PC-3 (cell line): ENCODE data around the gene RP2. TPM values are rescaled to one million over a fixed set of nuclear protein-coding genes. Genes with fewer than 3 reads are reported as not detected.

Source experiments
- ATAC-seq: fragments of 200-7000 bp; cut with Tn5 transposase; 2 replicates; pipeline ENCODE4 v1.9.1; 2020; ENCODE audit warnings: mild to moderate bottlenecking, moderate library complexity
- BruUV-seq: library from RNA; stranded (reverse); fragments of 400-500 nt; replicated peaks from 2 replicates; lab custom pipeline; 2021; lab: Mats Ljungman, UMichigan
- CTCF ChIA-PET: fragments of 300-600 bp; sonication (Branson Sonifier 250); formaldehyde crosslinking; loops from one replicate; lab custom pipeline; 2022; ENCODE audit warnings: antibody characterized with exemption; lab: Charles Lee
- POLR2A ChIA-PET: fragments of 300-600 bp; sonication (Branson Sonifier 250); formaldehyde crosslinking; loops from one replicate; lab custom pipeline; 2022; ENCODE audit warnings: antibody characterized with exemption; ENCODE audit not compliant: unreplicated experiment; lab: Charles Lee
- DNase-seq: peaks from one replicate; pipeline ENCODE4 v3.0.0-alpha.2; 2015
- H2AFZ ChIP-seq: fragments of 300-600 bp; sonication (generic); 2 replicates; pipeline ENCODE4 v1.6.0; 2016; ENCODE audit warnings: antibody characterized with exemption, low read length
- H3F3A ChIP-seq: fragments of 300-600 bp; sonication (generic); one replicate; pipeline ENCODE4 v1.6.0; 2017; ENCODE audit warnings: antibody characterized with exemption, low read length, control low read depth, mild to moderate bottlenecking; ENCODE audit not compliant: unreplicated experiment
- H3K27ac ChIP-seq: fragments of 300-600 bp; sonication (generic); 2 replicates; pipeline ENCODE4 v1.5.1; 2016; ENCODE audit warnings: mild to moderate bottlenecking, low read length
- H3K27me3 ChIP-seq: fragments of 300-600 bp; sonication (generic); 2 replicates; pipeline ENCODE4 v1.6.1; 2016; ENCODE audit warnings: low read length, mixed read lengths
- H3K36me3 ChIP-seq: fragments of 300-600 bp; sonication (generic); 2 replicates; pipeline ENCODE4 v1.6.1; 2016; ENCODE audit warnings: low read depth, mixed run types, low read length, mixed read lengths
- H3K4me1 ChIP-seq: fragments of 300-600 bp; sonication (generic); 2 replicates; pipeline ENCODE4 v1.5.1; 2016; ENCODE audit warnings: low read length; ENCODE audit not compliant: insufficient read depth
- H3K4me2 ChIP-seq: fragments of 300-600 bp; sonication (generic); 2 replicates; pipeline ENCODE4 v1.6.0; 2016; ENCODE audit warnings: low read length
- H3K4me3 ChIP-seq: fragments of 300-600 bp; sonication (generic); 2 replicates; pipeline ENCODE4 v1.5.1; 2016; ENCODE audit warnings: mild to moderate bottlenecking, low read length, mixed read lengths
- H3K79me2 ChIP-seq: fragments of 300-600 bp; sonication (generic); 2 replicates; pipeline ENCODE4 v1.6.1; 2017; ENCODE audit warnings: low read length, mixed read lengths
- H3K9ac ChIP-seq: fragments of 300-600 bp; sonication (generic); 2 replicates; pipeline ENCODE4 v1.6.0; 2016; ENCODE audit warnings: mild to moderate bottlenecking, low read length
- H3K9me2 ChIP-seq: fragments of 300-600 bp; sonication (generic); replicated peaks from 2 replicates; pipeline ENCODE4 v1.6.1; 2016; ENCODE audit warnings: mixed run types, low read length, mixed read lengths
- H3K9me3 ChIP-seq: fragments of 300-600 bp; sonication (generic); 2 replicates; pipeline ENCODE4 v1.6.1; 2016; ENCODE audit warnings: low read length, mixed read lengths
- H4K20me1 ChIP-seq: fragments of 300-600 bp; sonication (generic); 2 replicates; pipeline ENCODE4 v1.6.1; 2016; ENCODE audit warnings: low read length, mixed read lengths
- CTCF ChIP-seq: fragments of 300-600 bp; sonication (generic); conservative IDR thresholded peaks from 2 replicates; pipeline ENCODE4 v1.5.1; 2017; ENCODE audit warnings: antibody characterized with exemption, low read depth, mild to moderate bottlenecking, low read length
- EZH2 ChIP-seq: fragments of 300-600 bp; sonication (generic); IDR thresholded peaks from one replicate; pipeline ENCODE4 v1.6.1; 2017; ENCODE audit warnings: antibody characterized with exemption, mild to moderate bottlenecking, low read length; ENCODE audit not compliant: unreplicated experiment
- EZH2phosphoT487 ChIP-seq: fragments of 300-600 bp; sonication (generic); IDR thresholded peaks from 2 replicates; pipeline ENCODE4 v1.6.1; 2018; ENCODE audit warnings: mild to moderate bottlenecking, antibody characterized with exemption, low read length, borderline replicate concordance
- intact Hi-C: fragments of 100-400 bp; cut with micrococcal nuclease; formaldehyde crosslinking; loops from 2 replicates; pipeline ENCODE4 v1.9.0; 2023
- total RNA-seq: library from RNA; depleted of rRNA; stranded (reverse); fragments of >200 nt; gene quantifications from 2 replicates; pipeline ENCODE4 v1.2.3, GENCODE V29; 2014

Gene RP2
- total RNA-seq, 1 experiment from 2014 or later = 11.0 TPM

GRCh38 chrX:46882266-46882665 lies 45.4 kb downstream of the RP2 start:
- H3K4me2 ChIP-seq = no peak overlapping the region
- no peaks in the 10 kb centered on the region for H3K27me3 ChIP-seq
- no peaks in the 10 kb centered on the region for H3K4me1 ChIP-seq
- no peaks in the 10 kb centered on the region for H4K20me1 ChIP-seq
- intact Hi-C loops = no loop called here
- no peaks in the 10 kb centered on the region for H3K79me2 ChIP-seq
- H3K9ac ChIP-seq = no peak overlapping the region
- ATAC-seq (no peak), DNase-seq (no peak)
- no peaks in the 10 kb centered on the region for H3F3A ChIP-seq
- no peaks in the 10 kb centered on the region for H3K36me3 ChIP-seq
- no peaks in the 10 kb centered on the region for H3K9me3 ChIP-seq
- ChIA-PET CTCF (no interaction called here), POLR2A (interaction anchor here (0.6 to 0.7 kb wide), 2 partner anchors 17 to 949 kb away, joined by 5 read pairs; no protein-coding TSS in a partner anchor)
- H2AFZ ChIP-seq = no peak overlapping the region
- no peak overlapping the region for H3K4me3 ChIP-seq
- H3K27ac ChIP-seq = no peak overlapping the region
- BruUV-seq = no TSS peak
- TF ChIP-seq EZH2phosphoT487 (no peak), CTCF (no peak), EZH2 (no peak)
- H3K9me2 ChIP-seq = no peaks in the 10 kb centered on the region

GRCh38 chrX:46884799-46885198 lies 48.0 kb downstream of the RP2 start:
- Histone ChIP-seq H3F3A (no peaks in the 10 kb centered on the region), H3K36me3 (no peaks in the 10 kb centered on the region), H3K9ac (no peak overlapping the region), H3K9me2 (no peaks in the 10 kb centered on the region), H2AFZ (no peak overlapping the region), H4K20me1 (no peaks in the 10 kb centered on the region), H3K27me3 (no peaks in the 10 kb centered on the region), H3K4me1 (no peaks in the 10 kb centered on the region), H3K79me2 (no peaks in the 10 kb centered on the region), H3K4me3 (no peak overlapping the region), H3K9me3 (no peaks in the 10 kb centered on the region), H3K27ac (no peak overlapping the region), H3K4me2 (no peak overlapping the region)
- intact Hi-C loops = no loop called here
- DNase-seq (no peak), ATAC-seq (no peak)
- POLR2A ChIA-PET = no interaction called here
- CTCF ChIA-PET = interaction anchor here (0.6 kb wide), 1 partner anchor 35 kb away, joined by 3 read pairs; no protein-coding TSS in a partner anchor
- TF ChIP-seq EZH2 (no peak), CTCF (no peak), EZH2phosphoT487 (no peak)
- BruUV-seq = no TSS peak

- CTCF ChIA-PET = no interaction called here
- no peaks in the 10 kb centered on the region for H3K9me3 ChIP-seq
- intact Hi-C loops = no loop called here
- no peaks in the 10 kb centered on the region for H4K20me1 ChIP-seq
- DNase-seq = no peak
- no peaks in the 10 kb centered on the region for H3F3A ChIP-seq
- H3K36me3 ChIP-seq = no peaks in the 10 kb centered on the region
- H3K9ac ChIP-seq = no peak overlapping the region
- POLR2A ChIA-PET = no interaction called here
- H2AFZ ChIP-seq = no peak overlapping the region
- no TSS peak for BruUV-seq
- H3K27me3 ChIP-seq = no peaks in the 10 kb centered on the region
- no peaks in the 10 kb centered on the region for H3K79me2 ChIP-seq
- ATAC-seq = no peak
- H3K9me2 ChIP-seq = no peaks in the 10 kb centered on the region
- H3K4me1 ChIP-seq = no peaks in the 10 kb centered on the region
- H3K27ac ChIP-seq = no peak overlapping the region
- H3K4me2 ChIP-seq = no peak overlapping the region
- H3K4me3 ChIP-seq = no peak overlapping the region
- TF ChIP-seq EZH2 = no peak
- no peak for TF ChIP-seq EZH2phosphoT487
- no peak for TF ChIP-seq CTCF
These were observed 61.4 kb downstream of the RP2 start for GRCh38 chrX:46898207-46898606.
